Measurements from ENCODE around the gene ITPR1. TPM values are rescaled to one million over a fixed set of nuclear protein-coding genes. Genes with fewer than 3 reads are reported as not detected.

The ITPR1 gene
- total and polyA plus RNA-seq, 5 experiments from 2014 or later = 8.3 to 80.4 (median 10.6) TPM

GRCh38 chr3:4696266-4696665 is 203.1 kb downstream of the ITPR1 start:
- H3K4me1 Mint-ChIP-seq = no peaks in the 10 kb centered on the region
- H3K4me3 Mint-ChIP-seq = no peak overlapping the region
- POLR2A ChIA-PET = no interaction called here
- H3K27ac Mint-ChIP-seq = no peak overlapping the region
- ATAC-seq = no peak
- no peaks in the 10 kb centered on the region for H3K27me3 Mint-ChIP-seq
- H3K36me3 Mint-ChIP-seq = peaks cover 4 to 90% (median 32%) of the 10 kb centered on the region in 3 donors
- no peaks in the 10 kb centered on the region for H3K9me3 Mint-ChIP-seq
- no peak for DNase-seq

GRCh38 chr3:4698125-4698821 is 205.1 kb downstream of the ITPR1 start:
- ATAC-seq (no peak), DNase-seq (no peak)
- Mint-ChIP-seq H3K4me3 (no peak overlapping the region), H3K36me3 (peaks cover 4 to 91% (median 29%) of the 10 kb centered on the region in 3 donors), H3K27ac (no peak overlapping the region), H3K9me3 (no peaks in the 10 kb centered on the region), H3K4me1 (no peaks in the 10 kb centered on the region), H3K27me3 (no peaks in the 10 kb centered on the region)
- POLR2A ChIA-PET = no interaction called here

- Mint-ChIP-seq H3K27ac (peak overlapping the region in 1 of 10 donors; percentile 43), H3K36me3 (peaks cover 13 to 92% (median 36%) of the 10 kb centered on the region in 3 donors), H3K4me3 (no peak overlapping the region), H3K9me3 (no peaks in the 10 kb centered on the region), H3K27me3 (no peaks in the 10 kb centered on the region), H3K4me1 (peaks cover 0 to 4% (median 0%) of the 10 kb centered on the region in 4 donors)
- DNase-seq (no peak), ATAC-seq (no peak)
- POLR2A ChIA-PET = no interaction called here
Observed at GRCh38 chr3:4703054-4703480, 209.9 kb downstream of the ITPR1 start.

- H3K9me3 Mint-ChIP-seq = no peaks in the 10 kb centered on the region
- no peak overlapping the region for H3K4me3 Mint-ChIP-seq
- POLR2A ChIA-PET = no interaction called here
- peaks cover 0 to 4% (median 0%) of the 10 kb centered on the region in 4 donors for H3K4me1 Mint-ChIP-seq
- peaks cover 13 to 86% (median 33%) of the 10 kb centered on the region in 3 donors for H3K36me3 Mint-ChIP-seq
- H3K27me3 Mint-ChIP-seq = no peaks in the 10 kb centered on the region
- ATAC-seq (no peak), DNase-seq (no peak)
- H3K27ac Mint-ChIP-seq = peak overlapping the region in 1 of 10 donors; percentile 23
Observed at GRCh38 chr3:4704552-4704951, 211.4 kb downstream of the ITPR1 start.

GRCh38 chr3:4707324-4707723 is 214.2 kb downstream of the ITPR1 start:
- H3K9me3 Mint-ChIP-seq = no peaks in the 10 kb centered on the region
- H3K4me3 Mint-ChIP-seq = no peak overlapping the region
- POLR2A ChIA-PET = no interaction called here
- peaks cover 13 to 82% (median 30%) of the 10 kb centered on the region in 3 donors for H3K36me3 Mint-ChIP-seq
- H3K27me3 Mint-ChIP-seq = no peaks in the 10 kb centered on the region
- no peak for DNase-seq
- ATAC-seq = no peak
- peak overlapping the region in 4 of 10 donors; percentile 8 to 49 (median 38) for H3K27ac Mint-ChIP-seq
- peaks cover 0 to 4% (median 2%) of the 10 kb centered on the region in 4 donors for H3K4me1 Mint-ChIP-seq

GRCh38 chr3:4708230-4708629 is 215.1 kb downstream of the ITPR1 start:
- no peaks in the 10 kb centered on the region for H3K27me3 Mint-ChIP-seq
- DNase-seq = no peak
- peaks cover 13 to 80% (median 32%) of the 10 kb centered on the region in 3 donors for H3K36me3 Mint-ChIP-seq
- peaks cover 0 to 4% (median 2%) of the 10 kb centered on the region in 4 donors for H3K4me1 Mint-ChIP-seq
- POLR2A ChIA-PET = no interaction called here
- H3K27ac Mint-ChIP-seq = peak overlapping the region in 1 of 10 donors; percentile 52
- no peaks in the 10 kb centered on the region for H3K9me3 Mint-ChIP-seq
- ATAC-seq = no peak
- H3K4me3 Mint-ChIP-seq = no peak overlapping the region

- Mint-ChIP-seq H3K27me3 (no peaks in the 10 kb centered on the region), H3K27ac (no peak overlapping the region), H3K4me1 (peaks cover 0 to 4% (median 2%) of the 10 kb centered on the region in 4 donors), H3K4me3 (no peak overlapping the region), H3K9me3 (no peaks in the 10 kb centered on the region), H3K36me3 (peaks cover 13 to 81% (median 35%) of the 10 kb centered on the region in 3 donors)
- POLR2A ChIA-PET = no interaction called here
- DNase-seq (no peak), ATAC-seq (no peak)
Observed at GRCh38 chr3:4709341-4709740, 216.2 kb downstream of the ITPR1 start.

- Mint-ChIP-seq H3K4me1 (peaks cover 0 to 4% (median 2%) of the 10 kb centered on the region in 4 donors), H3K27ac (no peak overlapping the region), H3K4me3 (no peak overlapping the region), H3K9me3 (no peaks in the 10 kb centered on the region), H3K27me3 (no peaks in the 10 kb centered on the region), H3K36me3 (peaks cover 13 to 81% (median 38%) of the 10 kb centered on the region in 3 donors)
- POLR2A ChIA-PET = no interaction called here
- DNase-seq (no peak), ATAC-seq (no peak)
Observed at GRCh38 chr3:4710191-4710590, 217.0 kb downstream of the ITPR1 start.

GRCh38 chr3:4711680-4711992 is 218.5 kb downstream of the ITPR1 start:
- H3K4me1 Mint-ChIP-seq = peaks cover 0 to 4% (median 1%) of the 10 kb centered on the region in 4 donors
- ATAC-seq (no peak), DNase-seq (no peak)
- H3K27me3 Mint-ChIP-seq = no peaks in the 10 kb centered on the region
- POLR2A ChIA-PET = interaction anchor here (1.1 to 1.9 kb wide), 2 partner anchors 315 to 346 kb away, joined by 6 to 7 read pairs; no protein-coding TSS in a partner anchor
- H3K4me3 Mint-ChIP-seq = no peak overlapping the region
- peaks cover 5 to 78% (median 28%) of the 10 kb centered on the region in 3 donors for H3K36me3 Mint-ChIP-seq
- no peaks in the 10 kb centered on the region for H3K9me3 Mint-ChIP-seq
- H3K27ac Mint-ChIP-seq = no peak overlapping the region

- ATAC-seq = no peak
- Mint-ChIP-seq H3K36me3 (peaks cover 2 to 78% (median 25%) of the 10 kb centered on the region in 3 donors), H3K9me3 (no peaks in the 10 kb centered on the region), H3K4me1 (peaks cover 0 to 4% (median 1%) of the 10 kb centered on the region in 4 donors), H3K27ac (no peak overlapping the region), H3K27me3 (no peaks in the 10 kb centered on the region), H3K4me3 (no peak overlapping the region)
- no peak for DNase-seq
- POLR2A ChIA-PET = interaction anchor here (1.1 to 1.9 kb wide), 2 partner anchors 315 to 346 kb away, joined by 6 to 7 read pairs; no protein-coding TSS in a partner anchor
Observed at GRCh38 chr3:4712109-4712508, 219.0 kb downstream of the ITPR1 start.

GRCh38 chr3:4714045-4714444 is 220.9 kb downstream of the ITPR1 start:
- POLR2A ChIA-PET = interaction anchor here (0.6 kb wide), 1 partner anchor 343 kb away, joined by 5 read pairs; no protein-coding TSS in a partner anchor
- peaks cover 0 to 82% (median 26%) of the 10 kb centered on the region in 3 donors for H3K36me3 Mint-ChIP-seq
- H3K27ac Mint-ChIP-seq = peak overlapping the region in 1 of 10 donors; percentile 39

GRCh38 chr3:4716266-4716665 is 223.1 kb downstream of the ITPR1 start:
- Mint-ChIP-seq H3K9me3 (no peaks in the 10 kb centered on the region), H3K4me3 (no peak overlapping the region), H3K27me3 (no peaks in the 10 kb centered on the region), H3K4me1 (peaks cover 0 to 13% (median 3%) of the 10 kb centered on the region in 4 donors), H3K27ac (no peak overlapping the region), H3K36me3 (peaks cover 0 to 71% (median 25%) of the 10 kb centered on the region in 3 donors)
- no peak for ATAC-seq
- POLR2A ChIA-PET = no interaction called here
- DNase-seq = no peak

More at GRCh38 chr3:4714045-4714444, 220.9 kb downstream of the ITPR1 start:
- H3K4me1 Mint-ChIP-seq = peaks cover 0 to 4% (median 0%) of the 10 kb centered on the region in 4 donors
- H3K27me3 Mint-ChIP-seq = no peaks in the 10 kb centered on the region
- ATAC-seq (no peak), DNase-seq (no peak)
- H3K9me3 Mint-ChIP-seq = no peaks in the 10 kb centered on the region
- no peak overlapping the region for H3K4me3 Mint-ChIP-seq

- Mint-ChIP-seq H3K27ac (no peak overlapping the region), H3K9me3 (no peaks in the 10 kb centered on the region), H3K27me3 (no peaks in the 10 kb centered on the region), H3K36me3 (peaks cover 0 to 68% (median 23%) of the 10 kb centered on the region in 3 donors), H3K4me1 (peaks cover 0 to 11% (median 5%) of the 10 kb centered on the region in 4 donors), H3K4me3 (no peak overlapping the region)
- no peak for ATAC-seq
- DNase-seq = no peak
- POLR2A ChIA-PET = no interaction called here
Observed at GRCh38 chr3:4716706-4717362, 223.7 kb downstream of the ITPR1 start.

Data from naive thymus-derived CD8-positive, alpha-beta T cell (primary cell).